Measurements from ENCODE around the gene KAT2B.

The KAT2B gene

GRCh38 chr3:20068512-20069177, 28.4 kb downstream of the KAT2B start:
- Histone ChIP-seq H3K4me2 (no peak overlapping the region), H3K9me3 (replicated peaks in 1 of 11) (0 out of 22 replicates have a peak, but pooled peaks cover 0 to 7% (median 0%) of the 10 kb centered on the region in 11 experiments), H3K9ac (no peak overlapping the region), H4K20me1 (no peaks in the 10 kb centered on the region), H3K27ac (no peak overlapping the region), H3K27me3 (no peaks in the 10 kb centered on the region), H3K4me1 (peaks cover 0 to 8% (median 0%) of the 10 kb centered on the region in 10 experiments; a peak in 3 of 20 replicates), H3K4me3 (no peak overlapping the region), H3K36me3 (peaks cover 0 to 20% (median 0%) of the 10 kb centered on the region in 11 experiments; a peak in 6 of 22 replicates)
- no peak for TF ChIP-seq Cebpa-rat (IDR thresholded peaks at IDR 0.05)

- Histone ChIP-seq H3K9me3 (replicated peaks in 1 of 11) (0 out of 22 replicates have a peak, but pooled peaks cover 0 to 7% (median 0%) of the 10 kb centered on the region in 11 experiments), H3K36me3 (peaks cover 0 to 22% (median 0%) of the 10 kb centered on the region in 11 experiments; a peak in 6 of 22 replicates), H3K4me3 (no peak overlapping the region), H4K20me1 (no peaks in the 10 kb centered on the region), H3K4me1 (peaks cover 0 to 8% (median 0%) of the 10 kb centered on the region in 10 experiments; a peak in 3 of 20 replicates), H3K27me3 (no peaks in the 10 kb centered on the region), H3K4me2 (no peak overlapping the region), H3K27ac (no peak overlapping the region), H3K9ac (no peak overlapping the region)
- no peak for TF ChIP-seq Cebpa-rat (IDR thresholded peaks at IDR 0.05)
These were observed 28.9 kb downstream of the KAT2B start for GRCh38 chr3:20069178-20069532.

GRCh38 chr3:20071175-20071574, 30.9 kb downstream of the KAT2B start:
- H3K9me3 ChIP-seq (replicated peaks in 1 of 11), result 0 out of 22 replicates have a peak, but pooled peaks cover 0 to 7% (median 0%) of the 10 kb centered on the region in 11 experiments
- no peaks in the 10 kb centered on the region for H3K27me3 ChIP-seq
- peaks cover 0 to 24% (median 0%) of the 10 kb centered on the region in 11 experiments; a peak in 7 of 22 replicates for H3K36me3 ChIP-seq
- no peak overlapping the region for H3K4me3 ChIP-seq
- H3K4me2 ChIP-seq, result no peak overlapping the region
- peaks cover 0 to 8% (median 0%) of the 10 kb centered on the region in 10 experiments; a peak in 2 of 20 replicates for H3K4me1 ChIP-seq
- no peak overlapping the region for H3K9ac ChIP-seq
- no peak overlapping the region for H3K27ac ChIP-seq
- H4K20me1 ChIP-seq, result no peaks in the 10 kb centered on the region
- TF ChIP-seq Cebpa-rat (IDR thresholded peaks at IDR 0.05), result no peak

- H3K4me3 ChIP-seq, result no peak overlapping the region
- peaks cover 0 to 24% (median 0%) of the 10 kb centered on the region in 11 experiments; a peak in 7 of 22 replicates for H3K36me3 ChIP-seq
- TF ChIP-seq Cebpa-rat (IDR thresholded peaks at IDR 0.05), result no peak
- H3K9me3 ChIP-seq (replicated peaks in 1 of 11), result 0 out of 22 replicates have a peak, but pooled peaks cover 0 to 7% (median 0%) of the 10 kb centered on the region in 11 experiments
- H4K20me1 ChIP-seq, result no peaks in the 10 kb centered on the region
- H3K4me2 ChIP-seq, result no peak overlapping the region
- H3K27ac ChIP-seq, result no peak overlapping the region
- H3K9ac ChIP-seq, result no peak overlapping the region
- H3K27me3 ChIP-seq, result no peaks in the 10 kb centered on the region
- H3K4me1 ChIP-seq, result peaks cover 0 to 8% (median 0%) of the 10 kb centered on the region in 10 experiments; a peak in 2 of 20 replicates
These were observed 32.2 kb downstream of the KAT2B start for GRCh38 chr3:20072422-20072821.

GRCh38 chr3:20073068-20073467, 32.8 kb downstream of the KAT2B start:
- peaks cover 0 to 24% (median 0%) of the 10 kb centered on the region in 11 experiments; a peak in 8 of 22 replicates for H3K36me3 ChIP-seq
- no peak overlapping the region for H3K27ac ChIP-seq
- no peaks in the 10 kb centered on the region for H4K20me1 ChIP-seq
- H3K27me3 ChIP-seq, result no peaks in the 10 kb centered on the region
- TF ChIP-seq Cebpa-rat (IDR thresholded peaks at IDR 0.05), result no peak
- H3K9ac ChIP-seq, result no peak overlapping the region
- peaks cover 0 to 8% (median 0%) of the 10 kb centered on the region in 10 experiments; a peak in 2 of 20 replicates for H3K4me1 ChIP-seq
- no peak overlapping the region for H3K4me3 ChIP-seq
- 0 out of 22 replicates have a peak, but pooled peaks cover 0 to 7% (median 0%) of the 10 kb centered on the region in 11 experiments for H3K9me3 ChIP-seq (replicated peaks in 1 of 11)
- H3K4me2 ChIP-seq, result no peak overlapping the region

- Histone ChIP-seq H3K9ac (no peak overlapping the region), H3K4me2 (no peak overlapping the region), H3K4me1 (peaks cover 0 to 8% (median 0%) of the 10 kb centered on the region in 10 experiments; a peak in 2 of 20 replicates), H3K36me3 (peaks cover 0 to 24% (median 0%) of the 10 kb centered on the region in 11 experiments; a peak in 8 of 22 replicates), H3K4me3 (no peak overlapping the region), H3K9me3 (replicated peaks in 1 of 11) (0 out of 22 replicates have a peak, but pooled peaks cover 0 to 7% (median 0%) of the 10 kb centered on the region in 11 experiments), H3K27me3 (no peaks in the 10 kb centered on the region), H4K20me1 (no peaks in the 10 kb centered on the region), H3K27ac (no peak overlapping the region)
- no peak for TF ChIP-seq Cebpa-rat (IDR thresholded peaks at IDR 0.05)
These were observed 33.4 kb downstream of the KAT2B start for GRCh38 chr3:20073683-20074082.

GRCh38 chr3:20074226-20075063, 34.2 kb downstream of the KAT2B start:
- Histone ChIP-seq H3K4me1 (peaks cover 0 to under 1% (median 0%) of the 10 kb centered on the region in 10 experiments; a peak in 1 of 20 replicates), H3K36me3 (peaks cover 0 to 24% (median 0%) of the 10 kb centered on the region in 11 experiments; a peak in 8 of 22 replicates), H4K20me1 (no peaks in the 10 kb centered on the region), H3K27me3 (no peaks in the 10 kb centered on the region), H3K4me2 (no peak overlapping the region), H3K4me3 (no peak overlapping the region), H3K9me3 (replicated peaks in 1 of 11) (0 out of 22 replicates have a peak, but pooled peaks cover 0 to 6% (median 0%) of the 10 kb centered on the region in 11 experiments), H3K27ac (no peak overlapping the region), H3K9ac (no peak overlapping the region)
- TF ChIP-seq Cebpa-rat (IDR thresholded peaks at IDR 0.05), result no peak

GRCh38 chr3:20075197-20075596, 35.0 kb downstream of the KAT2B start:
- no peak overlapping the region for H3K9ac ChIP-seq
- H3K27ac ChIP-seq, result no peak overlapping the region
- no peaks in the 10 kb centered on the region for H3K27me3 ChIP-seq
- H3K4me3 ChIP-seq, result no peak overlapping the region
- TF ChIP-seq Cebpa-rat (IDR thresholded peaks at IDR 0.05), result no peak
- no peaks in the 10 kb centered on the region for H3K4me1 ChIP-seq
- H3K36me3 ChIP-seq, result peaks cover 0 to 29% (median 0%) of the 10 kb centered on the region in 11 experiments; a peak in 8 of 22 replicates
- no peak overlapping the region for H3K4me2 ChIP-seq
- H4K20me1 ChIP-seq, result no peaks in the 10 kb centered on the region
- no peaks in the 10 kb centered on the region for H3K9me3 ChIP-seq (replicated peaks in 1 of 11)
